Measurements from ENCODE around the gene ACSBG1. TPM values are rescaled to one million over a fixed set of nuclear protein-coding genes. Genes with fewer than 3 reads are reported as not detected.

ACSBG1 gene
- total and polyA plus RNA-seq, 5 experiments from 2014 or later = 0.05 to 0.11 TPM; not detected in 3

DNA sequence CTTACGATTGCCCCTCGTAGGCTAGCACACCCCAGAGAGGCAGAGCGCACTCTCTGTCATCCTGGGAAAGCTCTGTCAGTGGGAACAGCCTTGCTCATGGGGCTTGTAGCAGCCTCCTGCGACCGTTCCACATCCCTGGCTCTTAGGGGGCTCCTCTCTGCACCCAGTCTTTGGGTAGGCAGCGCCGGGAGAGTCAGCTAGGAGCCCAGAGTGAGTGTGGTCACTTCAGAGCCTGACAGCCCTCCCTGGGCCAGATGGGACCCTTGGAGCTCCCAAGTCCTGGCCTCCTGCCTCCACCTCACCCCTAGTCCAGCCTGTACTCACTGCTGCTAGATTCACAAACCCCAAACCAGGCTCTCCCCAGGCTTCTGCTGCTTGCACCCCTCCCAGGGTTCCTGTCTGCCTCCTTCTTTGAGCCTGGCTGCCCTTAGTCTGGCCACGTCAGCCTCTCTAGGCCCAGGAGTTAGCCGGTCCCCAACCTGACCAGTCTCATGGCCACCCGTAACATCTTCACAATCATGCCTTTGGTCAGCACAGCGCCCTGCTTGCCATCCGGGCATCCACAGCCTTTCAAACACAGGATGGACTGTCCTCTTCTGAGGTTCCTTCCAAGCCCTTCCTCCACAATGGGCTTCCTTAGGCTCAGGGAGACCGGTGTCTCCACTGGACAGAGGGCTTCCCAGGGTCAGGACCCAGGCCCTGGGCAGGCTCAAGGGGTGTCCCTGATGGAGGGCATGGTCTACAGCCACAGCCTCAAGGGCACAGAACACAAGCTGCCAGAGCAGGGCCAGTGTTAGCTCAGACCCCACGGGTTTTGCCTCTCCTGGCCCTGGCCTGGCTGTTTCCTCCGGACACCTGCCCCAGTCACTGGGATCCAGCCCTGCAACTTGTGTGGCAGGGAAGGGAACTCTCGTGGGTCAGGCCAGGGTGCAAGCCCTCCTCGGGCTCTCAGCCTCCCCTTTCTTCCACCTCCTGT is 4.6 kb downstream of the ACSBG1 start:
- H3K4me3 Mint-ChIP-seq = no peak overlapping the region
- POLR2A ChIA-PET = no interaction called here
- H3K4me1 Mint-ChIP-seq = peaks cover 0 to 1% (median 0%) of the 10 kb centered on the region in 4 donors
- H3K27ac Mint-ChIP-seq = no peak overlapping the region
- DNase-seq = no peak
- peaks cover 0 to 5% (median 3%) of the 10 kb centered on the region in 5 donors for H3K27me3 Mint-ChIP-seq
- H3K36me3 Mint-ChIP-seq = no peaks in the 10 kb centered on the region
- H3K9me3 Mint-ChIP-seq = no peaks in the 10 kb centered on the region
- ATAC-seq = no peak

DNA sequence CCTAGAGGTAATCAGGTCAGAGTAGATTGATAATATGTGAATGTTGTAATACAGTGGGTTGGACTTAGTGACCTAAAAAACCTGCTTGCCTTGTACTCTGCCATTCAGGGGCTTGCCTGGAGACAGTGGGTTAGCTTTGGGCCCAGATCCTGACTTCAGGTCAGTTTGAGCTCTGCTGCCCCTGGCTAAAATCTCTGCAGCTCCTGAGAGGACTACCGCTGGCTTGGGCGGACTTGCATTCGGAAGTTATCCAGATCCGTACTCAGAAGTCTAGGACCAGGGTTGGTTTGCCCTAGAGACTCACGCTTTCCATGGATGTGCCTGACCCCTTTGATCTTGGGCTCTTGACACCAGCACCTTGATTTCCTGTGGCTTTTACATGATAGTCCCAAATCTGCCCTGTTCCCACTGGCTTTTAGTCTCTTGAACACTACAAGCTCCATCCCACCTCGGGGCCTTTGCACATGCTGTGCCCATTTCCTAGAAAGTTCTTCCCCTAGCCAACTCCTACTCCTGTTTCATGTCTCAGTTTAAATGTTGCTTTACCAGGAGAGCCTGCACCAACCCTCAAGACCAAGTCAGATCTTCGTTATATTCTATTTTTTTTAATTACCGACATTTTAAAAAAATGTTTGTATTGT is 5.9 kb downstream of the ACSBG1 start:
- H3K4me1 Mint-ChIP-seq = peaks cover 0 to 3% (median under 1%) of the 10 kb centered on the region in 4 donors
- DNase-seq (no peak), ATAC-seq (no peak)
- no peak overlapping the region for H3K27ac Mint-ChIP-seq
- POLR2A ChIA-PET = no interaction called here
- no peaks in the 10 kb centered on the region for H3K9me3 Mint-ChIP-seq
- peaks cover 0 to 4% (median 0%) of the 10 kb centered on the region in 5 donors for H3K27me3 Mint-ChIP-seq
- no peak overlapping the region for H3K4me3 Mint-ChIP-seq
- H3K36me3 Mint-ChIP-seq = no peaks in the 10 kb centered on the region

DNA sequence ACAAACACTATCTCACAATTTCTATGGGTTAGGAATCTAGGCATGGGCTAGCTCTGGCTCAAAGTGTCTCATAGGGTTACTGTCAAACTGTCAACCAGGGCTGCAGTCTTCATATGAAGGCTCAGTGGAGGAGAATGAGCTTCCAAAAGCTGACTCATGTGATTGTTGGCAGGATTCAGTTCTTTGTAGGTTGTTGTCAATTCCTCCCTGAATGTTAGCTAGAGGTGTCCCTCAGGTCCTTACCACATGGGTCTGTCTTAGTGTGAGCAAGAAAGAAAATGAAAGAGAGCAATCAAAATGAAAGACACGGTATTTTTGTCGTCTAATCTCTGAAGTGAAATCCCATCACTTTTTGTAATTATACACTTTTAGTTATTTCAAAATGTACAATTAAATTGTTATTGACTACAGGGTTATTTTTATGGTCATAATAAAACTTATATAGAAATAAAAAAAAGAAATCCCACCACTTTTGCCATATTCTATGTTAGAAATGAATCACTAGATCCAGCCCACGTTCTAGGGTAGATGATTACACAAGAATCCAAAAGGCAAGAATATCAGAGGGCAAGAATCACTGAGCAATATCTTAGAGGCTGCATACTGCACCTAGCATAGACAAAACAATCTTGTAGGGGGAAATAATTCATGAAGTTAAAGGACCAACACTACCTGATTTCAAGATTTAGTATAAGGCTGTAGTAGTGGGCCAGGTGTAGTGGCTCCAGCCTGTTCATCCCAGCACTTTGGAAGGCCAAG is 8.4 kb downstream of the ACSBG1 start:
- POLR2A ChIA-PET = no interaction called here
- DNase-seq = no peak
- Mint-ChIP-seq H3K4me3 (no peak overlapping the region), H3K4me1 (peaks cover 0 to 4% (median 0%) of the 10 kb centered on the region in 4 donors), H3K36me3 (no peaks in the 10 kb centered on the region), H3K27me3 (peaks cover 0 to 2% (median 0%) of the 10 kb centered on the region in 5 donors), H3K27ac (no peak overlapping the region), H3K9me3 (no peaks in the 10 kb centered on the region)
- ATAC-seq = no peak

DNA sequence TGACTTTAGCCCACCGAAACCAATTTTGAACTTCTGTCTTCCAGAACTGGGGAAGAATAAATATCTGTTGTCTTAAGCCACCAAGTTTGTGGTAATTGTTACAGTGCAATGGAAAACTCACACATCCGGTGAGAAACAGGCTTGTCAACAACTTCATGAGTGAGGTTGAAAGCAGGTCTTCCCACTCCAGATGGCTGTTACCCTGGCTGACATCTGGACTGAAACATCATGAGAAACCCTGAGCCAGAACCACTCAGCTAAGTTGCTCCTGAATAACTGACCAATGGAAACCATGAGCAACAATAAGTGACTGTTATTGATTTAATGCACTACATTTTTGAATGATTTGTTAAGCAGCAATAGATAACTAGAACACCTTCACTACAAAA is 10.3 kb downstream of the ACSBG1 start:
- H3K4me1 Mint-ChIP-seq = peaks cover 0 to 4% (median 0%) of the 10 kb centered on the region in 4 donors
- H3K9me3 Mint-ChIP-seq = no peaks in the 10 kb centered on the region
- peak overlapping the region in 1 of 10 donors; percentile 1 for H3K27ac Mint-ChIP-seq
- DNase-seq (no peak), ATAC-seq (no peak)
- POLR2A ChIA-PET = no interaction called here
- H3K36me3 Mint-ChIP-seq = no peaks in the 10 kb centered on the region
- no peak overlapping the region for H3K4me3 Mint-ChIP-seq
- H3K27me3 Mint-ChIP-seq = peaks cover 0 to 2% (median 0%) of the 10 kb centered on the region in 5 donors

DNA sequence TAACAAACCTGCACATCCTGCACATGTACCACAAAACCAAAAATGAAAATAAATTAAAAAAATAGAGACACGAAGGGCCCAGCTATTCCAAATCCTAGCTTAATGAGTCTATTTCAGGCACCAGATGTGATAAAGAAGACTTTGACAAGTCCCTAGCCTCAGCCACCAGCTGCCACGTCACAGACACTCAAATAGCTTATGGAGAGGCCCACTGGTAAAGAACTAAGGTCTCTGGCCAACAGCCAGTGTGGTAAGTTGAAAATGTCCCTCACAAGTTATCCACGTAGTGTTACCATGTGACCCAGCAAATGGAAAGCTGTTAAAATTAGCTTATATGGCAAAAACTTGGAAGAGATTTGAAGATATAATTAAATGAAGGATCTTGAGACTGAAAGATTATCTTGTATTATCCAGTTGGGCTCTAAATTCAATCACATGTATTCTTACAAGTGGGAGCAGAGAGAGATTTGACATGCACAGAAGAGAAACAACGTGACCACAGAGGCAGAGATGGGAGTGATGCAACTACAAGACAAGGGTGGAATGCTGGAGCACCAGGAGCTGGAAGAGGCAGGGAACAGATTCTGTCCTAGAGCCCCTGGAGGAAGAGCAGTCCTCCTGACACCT is 10.9 kb downstream of the ACSBG1 start:
- Mint-ChIP-seq H3K4me1 (peaks cover 0 to 4% (median 0%) of the 10 kb centered on the region in 4 donors), H3K4me3 (no peak overlapping the region), H3K9me3 (no peaks in the 10 kb centered on the region), H3K27ac (peak overlapping the region in 2 of 10 donors; percentile 1 to 18), H3K36me3 (no peaks in the 10 kb centered on the region), H3K27me3 (peaks cover 0 to 2% (median 0%) of the 10 kb centered on the region in 5 donors)
- no peak for ATAC-seq
- POLR2A ChIA-PET = interaction anchor here (0.6 kb wide), 1 partner anchor 24 kb away, joined by 6 read pairs; no protein-coding TSS in a partner anchor
- DNase-seq = no peak

DNA sequence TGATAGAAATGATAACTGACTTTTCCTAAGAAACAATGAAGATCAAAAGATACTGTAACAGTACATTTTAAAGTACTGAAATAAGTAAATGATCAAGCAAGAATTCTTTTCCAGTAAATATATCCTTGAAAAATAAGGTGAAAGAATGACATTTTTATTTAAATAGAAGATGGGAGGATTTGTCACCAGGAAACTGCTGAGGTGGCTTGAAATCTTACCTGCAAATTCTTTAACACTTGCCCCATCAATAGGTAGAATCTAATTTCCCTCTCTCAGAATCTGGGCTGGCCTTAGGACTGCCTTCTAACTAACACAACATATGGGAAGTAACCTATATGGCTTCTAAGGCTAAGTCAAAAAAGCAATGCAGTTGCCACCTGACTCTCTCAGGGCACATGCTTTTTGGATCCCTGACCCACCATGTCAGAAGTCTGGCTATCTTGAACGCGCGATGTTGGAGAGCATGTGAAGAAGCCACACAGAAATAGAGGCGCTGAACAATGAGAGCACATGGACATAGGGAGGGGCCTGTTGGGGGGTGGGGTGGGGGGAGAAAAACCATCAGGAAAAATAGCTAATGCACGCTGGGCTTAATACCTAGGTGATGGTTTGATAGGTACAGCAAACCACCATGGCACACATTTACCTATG is 11.5 kb downstream of the ACSBG1 start:
- no peak for ATAC-seq
- Mint-ChIP-seq H3K4me1 (peaks cover 0 to 4% (median 0%) of the 10 kb centered on the region in 4 donors), H3K27me3 (peaks cover 0 to 2% (median 0%) of the 10 kb centered on the region in 5 donors), H3K36me3 (no peaks in the 10 kb centered on the region), H3K27ac (no peak overlapping the region), H3K9me3 (no peaks in the 10 kb centered on the region), H3K4me3 (no peak overlapping the region)
- DNase-seq = no peak
- POLR2A ChIA-PET = interaction anchor here (0.6 kb wide), 1 partner anchor 24 kb away, joined by 6 read pairs; no protein-coding TSS in a partner anchor

DNA sequence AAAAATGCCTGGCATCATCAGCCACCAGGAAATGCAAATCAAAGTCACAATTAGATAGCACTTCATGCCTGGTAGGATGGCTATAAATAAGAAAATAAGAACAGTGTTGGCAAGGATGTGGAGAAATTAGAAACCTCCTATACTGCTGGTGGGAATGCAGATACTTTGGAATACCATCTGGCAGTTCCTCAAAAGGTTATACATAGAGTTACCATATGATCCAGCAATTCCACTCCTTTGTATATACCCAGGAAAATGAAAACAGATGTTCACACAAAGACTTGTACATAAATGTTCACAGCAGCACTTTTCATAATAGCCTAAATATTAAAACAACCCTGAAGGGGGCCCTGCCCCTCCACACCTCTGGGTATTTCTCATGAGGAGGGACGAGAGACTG is 13.7 kb downstream of the ACSBG1 start:
- H3K4me3 Mint-ChIP-seq = no peak overlapping the region
- H3K4me1 Mint-ChIP-seq = peaks cover 0 to 4% (median 0%) of the 10 kb centered on the region in 4 donors
- no peak for ATAC-seq
- peaks cover 0 to 2% (median 0%) of the 10 kb centered on the region in 5 donors for H3K27me3 Mint-ChIP-seq
- H3K9me3 Mint-ChIP-seq = no peaks in the 10 kb centered on the region
- no peak for DNase-seq
- H3K36me3 Mint-ChIP-seq = no peaks in the 10 kb centered on the region
- H3K27ac Mint-ChIP-seq = no peak overlapping the region
- POLR2A ChIA-PET = no interaction called here

DNA sequence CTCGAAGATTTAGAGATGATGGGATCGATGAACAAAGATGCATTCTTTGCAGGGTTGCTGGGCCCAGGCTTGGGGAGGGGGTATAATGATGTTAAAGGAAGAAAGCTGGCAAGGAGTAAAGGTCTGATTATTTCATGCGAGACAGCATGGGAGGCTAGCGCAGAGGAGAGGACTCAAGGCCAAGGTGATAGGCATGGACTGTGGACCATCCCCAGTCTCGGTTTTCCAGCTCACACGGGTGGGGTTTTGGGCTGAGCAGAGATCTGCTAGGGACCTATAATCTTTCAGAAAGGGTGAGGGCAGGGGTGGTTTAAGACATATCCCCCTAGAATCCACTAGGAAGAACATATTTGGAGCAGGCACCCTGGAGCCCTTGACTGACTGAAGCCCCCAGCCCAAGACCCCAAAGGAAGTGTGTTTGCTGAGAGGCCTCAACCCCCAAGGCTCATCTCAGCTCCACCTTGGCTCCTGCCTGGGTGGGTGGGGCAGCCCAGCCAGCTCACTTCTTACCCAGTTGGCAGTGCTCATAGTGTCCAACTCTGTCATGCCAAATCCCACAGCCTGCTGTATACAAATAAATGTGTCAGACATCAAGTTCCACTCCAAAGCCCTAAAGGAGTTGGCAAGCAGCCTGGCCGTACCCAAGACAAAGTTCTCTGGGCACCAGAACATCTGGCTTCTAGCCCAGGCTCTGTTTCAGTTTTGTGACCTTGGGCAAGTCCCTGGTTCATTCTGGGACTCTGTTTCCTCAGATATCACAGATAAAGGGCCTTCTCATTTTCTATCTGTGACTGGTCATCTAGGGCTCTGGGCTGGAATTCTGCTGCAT is 17.9 kb downstream of the ACSBG1 start:
- H3K27ac Mint-ChIP-seq = no peak overlapping the region
- POLR2A ChIA-PET = no interaction called here
- no peaks in the 10 kb centered on the region for H3K4me1 Mint-ChIP-seq
- H3K9me3 Mint-ChIP-seq = no peaks in the 10 kb centered on the region
- ATAC-seq = no peak
- no peak for DNase-seq
- no peaks in the 10 kb centered on the region for H3K36me3 Mint-ChIP-seq
- H3K4me3 Mint-ChIP-seq = peak overlapping the region in 1 of 10 donors; percentile 1
- peaks cover 1 to 15% (median 3%) of the 10 kb centered on the region in 5 donors for H3K27me3 Mint-ChIP-seq

DNA sequence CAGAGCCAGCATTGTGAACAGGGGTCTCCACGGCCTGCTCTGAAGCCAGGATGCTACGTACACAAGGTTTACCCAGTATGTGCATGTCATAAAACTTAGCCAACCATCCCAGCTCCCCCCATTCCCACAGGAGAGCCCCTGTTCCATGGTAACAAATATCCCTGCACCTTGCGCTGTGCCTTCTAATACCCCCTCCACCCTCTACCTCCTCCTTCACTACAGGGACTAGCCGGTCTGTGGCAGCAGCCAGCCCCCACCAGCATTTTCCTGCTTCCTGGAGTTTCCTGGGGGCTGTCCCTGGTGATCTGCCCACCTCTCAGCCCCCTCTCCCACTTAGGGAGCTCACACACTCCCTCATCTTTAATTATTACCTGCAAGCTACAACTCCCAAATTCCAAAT is 20.4 kb downstream of the ACSBG1 start:
- POLR2A ChIA-PET = no interaction called here
- H3K9me3 Mint-ChIP-seq = no peaks in the 10 kb centered on the region
- H3K4me3 Mint-ChIP-seq = no peak overlapping the region
- no peak for ATAC-seq
- no peaks in the 10 kb centered on the region for H3K36me3 Mint-ChIP-seq
- H3K4me1 Mint-ChIP-seq = no peaks in the 10 kb centered on the region
- no peak overlapping the region for H3K27ac Mint-ChIP-seq
- no peak for DNase-seq
- peaks cover 1 to 15% (median 5%) of the 10 kb centered on the region in 5 donors for H3K27me3 Mint-ChIP-seq

DNA sequence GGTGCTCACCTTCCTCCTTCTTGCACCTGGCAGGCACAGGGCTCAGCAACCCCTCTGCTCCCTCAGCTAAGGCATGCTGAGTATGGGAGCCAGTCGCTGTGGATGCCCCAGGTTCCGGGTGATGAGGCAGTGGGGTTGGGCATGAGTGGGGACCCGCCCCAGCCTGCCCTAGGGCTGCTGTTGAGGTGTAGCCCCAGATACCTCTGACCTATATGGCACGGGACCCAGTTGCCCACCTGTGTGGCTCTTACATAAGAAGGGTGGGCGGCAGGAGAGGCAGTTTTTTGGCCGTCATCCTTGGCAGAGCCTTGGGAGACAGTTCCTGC is 21.0 kb downstream of the ACSBG1 start:
- peak overlapping the region in 1 of 10 donors; percentile 46 for H3K27ac Mint-ChIP-seq
- no peaks in the 10 kb centered on the region for H3K9me3 Mint-ChIP-seq
- POLR2A ChIA-PET = no interaction called here
- no peaks in the 10 kb centered on the region for H3K36me3 Mint-ChIP-seq
- DNase-seq (no peak), ATAC-seq (no peak)
- H3K4me1 Mint-ChIP-seq = no peaks in the 10 kb centered on the region
- H3K4me3 Mint-ChIP-seq = no peak overlapping the region
- peaks cover under 1 to 15% (median 5%) of the 10 kb centered on the region in 5 donors for H3K27me3 Mint-ChIP-seq

All from naive thymus-derived CD8-positive, alpha-beta T cell (primary cell).